IPS DF 4.7 (cell line): ENCODE results near the gene FBXW7.

Experiments
- DNase-seq: peaks from one replicate; pipeline ENCODE4 v3.0.0-alpha.2; 2013; ENCODE audit warnings: low spot score; ENCODE audit errors: extremely low read depth

Gene FBXW7

GRCh38 chr4:152374606-152375285 lies 161.1 kb downstream of the FBXW7 start:
- DNase-seq: no peak

- DNase-seq: no peak
Observed at GRCh38 chr4:152374153-152374552, 161.7 kb downstream of the FBXW7 start.

- DNase-seq: no peak
Observed at GRCh38 chr4:152372444-152372843, 163.4 kb downstream of the FBXW7 start.

- no peak for DNase-seq
Observed at GRCh38 chr4:152369902-152370295, 166.0 kb downstream of the FBXW7 start.

- no peak for DNase-seq
Observed at GRCh38 chr4:152369203-152369901, 166.5 kb downstream of the FBXW7 start.

GRCh38 chr4:152368001-152368400 lies 167.9 kb downstream of the FBXW7 start:
- DNase-seq: no peak

- DNase-seq: no peak
Observed at GRCh38 chr4:152364883-152365282, 171.0 kb downstream of the FBXW7 start.

- DNase-seq: no peak
Observed at GRCh38 chr4:152364383-152364782, 171.5 kb downstream of the FBXW7 start.

- no peak for DNase-seq
Observed at GRCh38 chr4:152363904-152364303, 172.0 kb downstream of the FBXW7 start.

GRCh38 chr4:152363086-152363485 lies 172.8 kb downstream of the FBXW7 start:
- no peak for DNase-seq

GRCh38 chr4:152360045-152360410 lies 175.9 kb downstream of the FBXW7 start:
- no peak for DNase-seq

GRCh38 chr4:152359208-152360044 lies 176.5 kb downstream of the FBXW7 start:
- DNase-seq: no peak

GRCh38 chr4:152357206-152357605 lies 178.7 kb downstream of the FBXW7 start:
- no peak for DNase-seq

- DNase-seq: no peak
Observed at GRCh38 chr4:152356428-152357034, 179.4 kb downstream of the FBXW7 start.

- peak; percentile 2 for DNase-seq
Observed at GRCh38 chr4:152352622-152353116, 183.2 kb downstream of the FBXW7 start.

- DNase-seq: no peak
Observed at GRCh38 chr4:152352215-152352614, 183.7 kb downstream of the FBXW7 start.

GRCh38 chr4:152351080-152351479 lies 184.8 kb downstream of the FBXW7 start:
- DNase-seq: no peak

- DNase-seq: no peak
Observed at GRCh38 chr4:152348670-152349069, 187.2 kb downstream of the FBXW7 start.

- no peak for DNase-seq
Observed at GRCh38 chr4:152346979-152347378, 188.9 kb downstream of the FBXW7 start.

GRCh38 chr4:152346526-152346925 lies 189.4 kb downstream of the FBXW7 start:
- no peak for DNase-seq

GRCh38 chr4:152344001-152344400 lies 191.9 kb downstream of the FBXW7 start:
- no peak for DNase-seq

- DNase-seq: no peak
Observed at GRCh38 chr4:152342293-152342692, 193.6 kb downstream of the FBXW7 start.
